Stomach (tissue), 4 donors: ENCODE results near the gene NEK7.

Source experiments
- CTCF ChIP-seq, 7 experiments: fragments of 450-650 bp in 4 of 7; fragments of 200-600 bp in 3 of 7; sonication (generic) in 3 of 7; IDR thresholded peaks; one replicate each; pipeline ENCODE4 v1.5.1; 2016 to 2019; ENCODE audit warnings: antibody characterized with exemption in 7 of 7, control low read depth in 2 of 7, mild to moderate bottlenecking in 1 of 7
- EP300 ChIP-seq: sonication (generic); formaldehyde crosslinking; IDR thresholded peaks from one replicate; pipeline ENCODE4 v1.6.1; 2017; ENCODE audit warnings: antibody characterized with exemption
- POLR2A ChIP-seq, 4 donors: fragments of 450-650 bp; IDR thresholded peaks; one replicate each; pipeline ENCODE4 v1.6.1; 2016; ENCODE audit warnings: antibody characterized with exemption in 4 of 4, control low read depth in 2 of 4, mild to moderate bottlenecking in 1 of 4, moderate library complexity in 1 of 4

DNA sequence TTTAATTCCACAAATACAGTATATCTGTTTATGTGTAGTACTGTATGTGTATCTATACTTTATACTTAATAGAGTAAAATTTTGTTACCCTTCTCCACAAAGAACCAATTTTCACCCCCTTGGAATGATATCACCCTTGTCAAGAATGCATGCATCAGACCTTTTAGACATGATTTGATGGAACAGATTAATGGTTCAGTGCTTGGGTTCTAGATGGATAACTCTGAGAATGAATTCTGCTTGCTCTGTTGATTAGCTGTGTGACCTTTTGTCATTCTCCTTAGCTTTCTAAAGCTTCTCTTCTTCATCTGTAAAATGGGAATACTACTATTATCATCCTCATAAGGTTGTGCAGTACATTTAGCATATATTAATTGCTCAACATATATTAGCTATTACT, 105.1 kb downstream of the NEK7 start:
- TF ChIP-seq POLR2A (IDR thresholded peaks at IDR 0.05): no peak
- no peak for TF ChIP-seq CTCF (IDR thresholded peaks at IDR 0.05)
- no peak for TF ChIP-seq EP300
